T-helper 22 cell (primary cell): ENCODE results near the gene ITSN1.

Experiments
- DNase-seq: peaks from one replicate; pipeline ENCODE4 v3.0.0-alpha.2; 2020; ENCODE audit warnings: low read depth

ITSN1 gene

DNA sequence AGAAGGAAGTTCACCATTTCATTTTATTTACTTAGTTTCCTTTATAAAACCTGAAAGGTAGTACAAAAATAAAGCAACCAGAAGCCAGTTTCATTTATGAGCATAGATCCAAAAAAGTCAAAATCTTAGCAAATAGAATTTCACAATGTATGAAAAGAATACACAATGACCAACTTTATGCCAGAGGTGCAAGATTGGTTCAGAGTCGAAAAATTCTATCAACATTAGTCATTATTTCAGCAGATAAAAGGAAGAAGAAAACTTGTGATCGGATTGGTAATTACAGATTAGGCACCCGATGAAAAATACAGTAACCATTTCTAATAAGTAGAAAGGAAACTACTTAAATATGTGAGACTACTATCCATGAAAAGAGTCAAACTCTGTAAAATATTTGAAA is 89.1 kb downstream of the ITSN1 start:
- no peak for DNase-seq

- no peak for DNase-seq
These were observed 89.7 kb downstream of the ITSN1 start for GRCh38 chr21:33732038-33732437.

GRCh38 chr21:33733601-33734000 is 91.3 kb downstream of the ITSN1 start:
- no peak for DNase-seq

DNA sequence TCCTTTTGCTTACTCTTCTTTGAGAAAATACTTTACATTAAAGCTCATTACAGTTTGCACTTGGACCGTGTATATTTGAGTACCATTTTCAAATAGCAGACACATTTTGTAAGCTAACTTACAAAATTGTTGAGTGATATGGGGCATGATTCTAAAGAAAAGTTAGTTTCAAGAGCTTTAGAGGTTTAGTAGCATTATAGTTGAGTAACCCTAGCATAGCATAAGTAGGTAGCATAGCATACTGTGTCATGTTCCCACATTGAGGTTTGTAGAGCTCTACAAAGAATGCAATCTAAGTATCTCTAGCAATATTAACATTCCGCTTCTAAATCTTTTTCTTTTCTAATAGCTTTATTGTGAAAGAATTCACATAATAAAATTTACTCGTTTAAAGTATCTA is 92.0 kb downstream of the ITSN1 start:
- DNase-seq = no peak

- no peak for DNase-seq
These were observed 92.5 kb downstream of the ITSN1 start for GRCh38 chr21:33734818-33735217.

- no peak for DNase-seq
These were observed 94.3 kb downstream of the ITSN1 start for GRCh38 chr21:33736569-33736968.

GRCh38 chr21:33739701-33740100 is 97.4 kb downstream of the ITSN1 start:
- DNase-seq = no peak

DNA sequence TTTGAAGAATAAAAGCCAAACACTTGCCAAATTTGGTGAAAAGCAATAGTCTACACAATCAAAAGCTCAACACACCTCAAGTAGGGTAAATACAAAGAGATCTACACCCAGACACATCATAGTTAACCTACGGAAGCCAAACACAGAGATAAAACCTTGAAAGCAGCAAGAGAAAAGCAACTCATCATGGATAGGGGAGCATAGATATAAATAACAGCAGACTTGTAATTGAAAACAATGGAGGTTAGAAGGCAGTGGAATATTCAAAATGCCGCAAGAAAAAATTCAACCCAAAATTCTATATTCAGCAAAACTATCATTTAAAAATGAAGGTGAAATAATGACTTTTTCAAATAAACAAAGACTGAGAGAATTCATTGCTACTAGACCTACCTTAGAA is 105.1 kb downstream of the ITSN1 start:
- no peak for DNase-seq

- no peak for DNase-seq
These were observed 106.6 kb downstream of the ITSN1 start for GRCh38 chr21:33748903-33749302.

- DNase-seq = no peak
These were observed 107.7 kb downstream of the ITSN1 start for GRCh38 chr21:33750017-33750416.

DNA sequence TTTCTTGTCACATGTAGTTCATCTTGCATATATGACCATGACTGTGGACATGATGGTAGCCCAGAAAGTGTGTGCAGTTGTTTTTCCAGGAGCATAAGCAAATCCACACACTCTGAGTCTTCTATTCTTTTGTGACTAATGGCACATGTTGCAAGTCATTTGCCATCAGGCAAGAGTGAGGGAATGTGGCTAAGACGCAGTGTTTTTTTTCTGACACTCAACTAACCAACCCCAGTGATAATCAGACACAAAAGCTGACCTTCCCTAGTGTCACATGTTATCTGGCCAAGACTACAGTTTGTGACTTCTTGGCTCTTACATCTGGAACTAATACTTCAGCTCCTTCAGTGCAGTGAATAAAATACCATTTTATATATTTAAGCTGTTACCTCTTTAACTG is 108.8 kb downstream of the ITSN1 start:
- DNase-seq = no peak

DNA sequence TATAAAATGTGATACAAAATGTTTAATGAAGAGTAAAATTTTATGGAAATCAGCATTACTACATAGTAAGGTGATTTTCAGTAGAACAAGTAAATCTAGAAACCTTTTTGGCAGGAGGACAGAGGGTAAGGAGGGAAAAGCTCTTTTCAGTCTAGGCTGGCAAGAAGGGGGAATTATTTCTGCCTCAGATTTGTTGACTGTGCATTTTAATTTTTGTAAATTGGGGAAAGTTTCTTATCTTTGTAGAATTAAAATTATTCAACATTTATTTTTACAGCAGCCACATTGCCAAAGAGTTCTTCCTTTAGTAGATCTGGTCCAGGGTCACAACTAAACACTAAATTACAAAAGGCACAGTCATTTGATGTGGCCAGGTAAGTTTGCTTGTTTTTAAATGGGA is 109.2 kb downstream of the ITSN1 start:
- no peak for DNase-seq

- no peak for DNase-seq
These were observed 110.0 kb downstream of the ITSN1 start for GRCh38 chr21:33752260-33752659.

GRCh38 chr21:33753886-33754285 is 111.6 kb downstream of the ITSN1 start:
- no peak for DNase-seq

DNA sequence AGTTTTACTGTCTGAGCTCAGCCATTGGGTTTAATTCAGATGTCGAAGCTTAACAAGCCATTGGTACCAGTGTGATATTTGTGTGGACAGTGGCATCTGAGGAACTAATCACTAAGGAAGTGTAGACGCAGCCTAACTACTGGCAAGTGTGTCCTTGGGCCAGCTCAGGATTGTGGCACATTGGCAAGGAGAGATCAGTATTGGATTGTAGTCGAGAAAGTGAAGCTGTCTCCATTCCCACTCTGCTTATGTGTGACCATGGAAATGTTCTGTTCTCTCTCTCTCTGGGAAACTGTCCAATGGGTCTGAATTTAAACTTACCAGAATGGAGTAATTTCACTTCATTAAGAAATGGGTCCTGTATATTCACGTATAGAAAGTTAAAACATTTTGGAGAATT is 112.2 kb downstream of the ITSN1 start:
- no peak for DNase-seq

DNA sequence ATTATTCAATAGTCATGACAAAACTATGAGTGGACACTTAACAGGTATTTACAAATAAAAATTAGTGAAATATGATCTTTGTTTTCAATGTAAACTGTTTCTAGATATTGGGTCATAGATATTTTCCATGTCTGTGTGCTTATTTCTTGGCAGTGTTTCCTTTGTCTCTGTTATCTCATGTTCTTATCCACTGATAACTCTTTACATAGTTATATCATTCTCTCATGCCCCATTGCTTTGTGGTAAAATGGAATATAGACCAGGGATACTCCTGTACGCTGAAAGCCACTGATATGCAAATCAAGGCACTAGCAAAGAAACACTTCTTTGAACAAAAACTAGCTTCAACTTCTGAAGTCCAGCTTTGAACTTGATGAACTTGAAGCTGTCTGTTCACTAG is 113.1 kb downstream of the ITSN1 start:
- no peak for DNase-seq

GRCh38 chr21:33760641-33761440 is 118.5 kb downstream of the ITSN1 start:
- no peak for DNase-seq

GRCh38 chr21:33761441-33762036 is 119.2 kb downstream of the ITSN1 start:
- DNase-seq = no peak

DNA sequence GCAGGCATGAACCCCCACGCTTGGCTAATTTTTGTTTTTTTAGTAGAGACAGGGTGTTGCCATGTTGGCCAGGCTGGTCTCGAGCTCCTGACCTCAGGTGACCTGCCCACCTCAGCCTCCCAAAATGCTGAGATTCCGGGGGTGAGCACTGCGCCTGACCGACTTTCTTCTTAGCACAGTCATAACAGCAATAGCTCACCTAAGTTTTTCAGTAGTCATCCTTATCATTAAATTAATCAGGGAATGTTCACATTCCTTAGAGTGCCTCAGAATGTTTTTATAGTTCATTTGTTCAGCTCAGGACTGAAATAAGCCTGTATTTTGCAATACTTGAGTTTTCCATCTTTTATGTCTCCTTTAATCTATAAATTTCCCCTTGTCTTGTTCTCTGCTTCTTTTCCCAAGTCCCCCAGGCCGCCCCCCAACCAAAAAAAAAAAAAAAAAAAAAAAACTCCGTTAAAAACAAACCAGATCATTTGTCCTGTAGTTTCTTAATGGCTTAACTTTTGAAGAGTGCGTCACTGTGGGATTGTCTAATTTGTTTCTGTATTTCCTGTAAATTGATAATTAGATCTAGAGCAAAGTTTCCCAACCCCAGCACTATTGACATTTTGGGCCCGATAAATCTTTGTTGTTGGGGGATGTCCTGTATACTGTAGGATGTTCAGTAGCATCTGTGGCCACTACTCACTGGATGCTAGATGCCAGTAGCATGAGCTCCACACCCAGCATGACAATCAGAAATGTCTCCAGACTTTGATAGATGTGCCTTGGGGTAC is 120.7 kb downstream of the ITSN1 start:
- no peak for DNase-seq

GRCh38 chr21:33763582-33763899 is 121.2 kb downstream of the ITSN1 start:
- DNase-seq = no peak

GRCh38 chr21:33767236-33767635 is 124.9 kb downstream of the ITSN1 start:
- DNase-seq = no peak

DNA sequence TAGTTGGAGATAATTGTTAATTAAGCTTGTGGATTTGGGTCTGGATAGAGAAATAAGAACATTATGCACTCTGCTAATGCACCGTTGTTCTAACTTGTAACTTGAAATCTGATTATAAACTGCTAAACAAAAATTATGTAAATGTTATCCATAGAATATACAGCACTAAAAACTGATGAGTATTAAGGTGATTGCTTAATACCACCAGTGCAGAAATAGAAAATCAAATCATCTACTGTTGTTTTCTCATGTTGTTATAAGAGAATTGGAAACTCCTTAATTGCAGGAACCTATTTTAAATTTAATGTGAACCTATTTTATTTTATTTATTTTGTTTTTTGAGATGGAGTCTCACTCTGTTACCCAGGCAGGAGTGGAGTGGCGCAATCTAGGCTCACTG is 125.7 kb downstream of the ITSN1 start:
- DNase-seq = no peak

DNA sequence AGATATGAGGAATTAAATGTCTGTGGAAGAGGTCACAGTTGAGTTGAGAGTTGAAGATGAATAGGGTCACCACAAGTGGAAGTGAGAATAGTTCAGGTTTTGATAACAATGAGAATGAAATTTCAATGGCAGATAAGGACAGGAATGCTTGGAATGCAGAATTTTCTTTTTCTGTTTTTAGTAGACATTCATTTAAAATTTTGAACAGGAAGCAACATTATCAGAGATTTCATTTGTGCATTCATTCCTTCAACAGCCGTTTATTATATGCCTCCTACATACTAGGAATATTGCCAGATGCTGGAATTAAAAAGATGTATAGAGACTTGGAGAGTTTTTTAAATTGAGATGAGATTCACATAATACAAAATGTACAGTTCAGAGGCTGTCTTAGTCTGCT is 126.8 kb downstream of the ITSN1 start:
- DNase-seq = no peak
